ENCODE data around the gene ISM1. TPM values are rescaled to one million over a fixed set of nuclear protein-coding genes. Genes with fewer than 3 reads are reported as not detected.

Gene ISM1
- 4.0 TPM for total RNA-seq
- long read RNA-seq, partial matches to known transcripts: 0 of 4 reads
- long read RNA-seq, other reads (novel, unspliced or antisense): 3 of 4 reads

GRCh38 chr20:13220904-13221297 lies at the start of gene ISM1:
Gene ISM1 (plus strand): TSS chr20:13221274. CDS start chr20:13221777, 503 bp downstream.
- no peak for DNase-seq (ENCODE audit: low spot score)

GRCh38 chr20:13173201-13173600 lies 47.9 kb upstream of the ISM1 start:
- DNase-seq (ENCODE audit: low spot score): no peak

- DNase-seq (ENCODE audit: low spot score): no peak
These were observed 46.7 kb upstream of the ISM1 start for GRCh38 chr20:13174402-13174801.

GRCh38 chr20:13180986-13181889 lies 39.8 kb upstream of the ISM1 start:
- no peak for DNase-seq (ENCODE audit: low spot score)

DNA sequence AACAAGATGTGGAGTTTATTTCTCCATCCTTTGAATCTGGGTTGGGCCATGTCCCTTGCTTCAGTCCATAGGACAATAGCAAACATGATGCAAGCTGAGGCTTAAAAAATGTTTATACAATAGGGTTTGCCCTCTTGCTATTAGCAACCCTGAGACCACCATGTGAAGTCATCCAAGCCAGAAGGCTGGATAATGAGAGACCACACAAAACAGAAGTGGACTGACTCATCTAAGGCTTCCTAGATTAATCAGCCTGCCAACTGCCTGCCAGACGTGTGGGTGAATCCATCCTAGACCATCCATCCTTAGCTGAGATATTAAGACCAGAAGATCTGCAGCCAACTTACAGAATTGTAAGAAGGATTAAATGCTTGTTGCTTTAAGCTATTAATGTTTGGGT lies 38.1 kb upstream of the ISM1 start:
- DNase-seq (ENCODE audit: low spot score): no peak

- no peak for DNase-seq (ENCODE audit: low spot score)
These were observed 34.9 kb upstream of the ISM1 start for GRCh38 chr20:13186043-13186774.

- no peak for DNase-seq (ENCODE audit: low spot score)
These were observed 33.2 kb upstream of the ISM1 start for GRCh38 chr20:13187899-13188298.

- DNase-seq (ENCODE audit: low spot score): no peak
These were observed 21.8 kb upstream of the ISM1 start for GRCh38 chr20:13199279-13199678.

DNA sequence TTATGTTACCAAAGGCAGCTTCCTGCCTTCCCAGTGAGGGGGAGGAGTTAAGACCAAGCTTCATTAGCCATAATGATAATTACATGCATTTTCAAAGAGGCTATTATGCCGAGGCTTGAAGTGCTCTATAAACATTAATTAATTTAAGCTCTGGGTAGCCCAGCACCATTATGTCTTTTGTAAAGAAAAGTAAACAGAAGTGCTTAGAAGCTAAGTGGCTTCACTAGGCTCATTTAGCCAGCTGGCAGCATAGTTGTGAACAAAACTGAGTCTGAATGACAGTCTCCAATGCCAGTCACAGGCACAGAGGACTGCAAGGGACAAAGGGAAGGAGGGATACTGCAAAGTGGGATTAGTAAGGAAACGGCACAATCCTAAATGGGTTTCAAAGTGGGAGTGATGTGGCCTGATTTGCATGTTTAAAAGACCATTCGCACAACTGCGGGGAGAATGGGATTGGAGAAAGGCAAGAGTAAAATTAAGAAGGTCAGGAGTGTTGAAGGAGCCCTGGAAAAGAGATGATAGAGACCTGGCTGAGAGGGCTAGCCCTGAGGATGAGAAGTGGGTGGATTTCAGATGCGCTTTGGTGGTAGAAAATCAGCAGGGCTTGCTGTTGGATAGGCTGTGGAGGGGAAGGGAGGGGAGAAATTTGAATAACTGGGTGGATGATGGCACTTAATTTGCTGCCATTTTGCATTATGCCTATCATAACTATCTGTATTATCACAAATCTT lies 20.1 kb upstream of the ISM1 start:
- DNase-seq (ENCODE audit: low spot score): no peak

- DNase-seq (ENCODE audit: low spot score): no peak
These were observed 18.5 kb upstream of the ISM1 start for GRCh38 chr20:13202565-13202964.

DNA sequence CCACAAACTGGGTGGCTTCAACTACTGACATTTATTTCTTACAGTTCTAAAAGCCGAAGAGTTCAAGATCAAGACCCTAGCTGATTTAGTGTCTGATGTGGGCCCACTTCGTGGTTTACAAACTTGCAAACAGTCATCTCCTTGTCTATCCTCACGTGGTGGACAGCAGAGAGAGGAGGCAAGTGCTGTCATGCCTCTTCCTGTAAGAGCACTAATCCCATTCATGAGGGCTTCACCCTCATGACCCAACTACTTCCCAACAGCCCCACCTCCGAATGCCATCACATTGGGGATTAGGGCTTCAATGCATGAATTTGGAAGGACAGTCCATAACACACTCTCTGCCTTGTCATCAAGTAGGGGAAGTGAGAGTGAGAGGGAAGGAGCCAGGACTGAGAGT lies 15.6 kb upstream of the ISM1 start:
- no peak for DNase-seq (ENCODE audit: low spot score)

- no peak for DNase-seq (ENCODE audit: low spot score)
These were observed 15.1 kb upstream of the ISM1 start for GRCh38 chr20:13205848-13206434.

DNA sequence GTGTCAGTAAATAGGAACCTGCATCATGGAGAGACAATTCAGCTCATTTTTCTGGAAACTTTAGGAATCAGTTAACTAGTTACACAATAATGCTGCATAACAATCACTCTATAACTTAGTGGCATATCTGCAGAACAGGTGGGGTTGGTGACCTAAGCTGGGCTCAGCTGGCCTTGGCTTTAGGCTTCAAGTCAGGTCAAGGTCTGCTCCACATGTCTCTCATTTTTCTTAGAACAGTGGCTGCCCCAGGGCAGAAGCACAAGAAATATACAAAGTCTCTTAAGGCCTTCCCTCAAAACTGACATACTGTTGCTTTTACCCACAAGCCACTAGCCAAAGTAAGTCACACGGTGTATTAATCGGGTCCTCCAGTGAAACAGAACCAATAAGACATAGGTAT lies 14.1 kb upstream of the ISM1 start:
- DNase-seq (ENCODE audit: low spot score): no peak

- no peak for DNase-seq (ENCODE audit: low spot score)
These were observed 9.0 kb upstream of the ISM1 start for GRCh38 chr20:13211956-13212618.

DNA sequence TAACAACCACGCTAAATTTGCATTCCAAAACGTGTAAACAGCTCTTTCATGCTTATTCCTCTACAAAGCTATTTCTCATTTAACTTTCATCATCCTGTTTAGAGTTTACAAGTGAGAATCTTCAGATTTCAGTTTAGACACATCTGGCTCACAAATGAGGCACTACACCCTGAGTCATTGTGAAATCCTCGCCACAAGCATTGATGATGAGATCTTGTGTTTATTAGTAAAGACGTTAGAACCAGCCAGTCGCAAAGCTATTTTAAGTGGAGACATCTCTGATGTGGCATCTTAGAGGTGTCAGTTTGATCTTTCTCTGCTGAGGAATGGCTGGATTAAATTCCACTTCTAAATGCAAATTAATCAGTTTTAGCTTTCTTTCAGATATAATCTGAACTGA lies 8.3 kb upstream of the ISM1 start:
- no peak for DNase-seq (ENCODE audit: low spot score)

DNA sequence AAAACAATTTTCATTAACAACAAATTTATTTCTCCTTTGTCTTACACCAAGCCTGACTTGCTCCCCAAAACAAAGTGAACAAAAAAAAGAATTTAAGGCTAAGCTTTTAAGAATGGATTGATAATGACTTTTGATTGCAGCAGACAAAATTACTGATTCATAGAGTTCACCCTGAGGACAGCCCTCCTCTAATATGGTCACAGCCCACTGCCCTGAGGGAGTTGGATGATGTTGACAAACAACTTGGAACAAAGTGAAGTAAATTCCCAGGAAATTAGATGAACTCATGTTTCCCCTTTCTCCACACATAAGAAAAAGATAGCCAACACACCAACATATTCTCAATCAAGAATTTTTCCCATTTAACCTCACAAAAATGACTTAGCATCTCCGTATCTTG lies 7.7 kb upstream of the ISM1 start:
- no peak for DNase-seq (ENCODE audit: low spot score)

GRCh38 chr20:13216533-13216932 lies 4.5 kb upstream of the ISM1 start:
- DNase-seq (ENCODE audit: low spot score): no peak

GRCh38 chr20:13219327-13220193 lies 1.5 kb upstream of the ISM1 start:
- DNase-seq (ENCODE audit: low spot score): no peak

- peak; percentile 90 for DNase-seq (ENCODE audit: low spot score)
These were observed 725 bp upstream of the ISM1 start for GRCh38 chr20:13220194-13220903.
